ENCODE data around the gene FCMR. TPM values are rescaled to one million over a fixed set of nuclear protein-coding genes. Genes with fewer than 3 reads are reported as not detected.

FCMR gene
- total RNA-seq, 4 donors from 2014 or later: 1.2 to 5.2 (median 3.0) TPM

- intact Hi-C loops (cut with DNase I): loop anchor here (5.0 to 10.0 kb wide), 4 partner anchors 52 to 429 kb away; partner anchors contain the start of gene DYRK3
- no peak for DNase-seq
- Histone ChIP-seq H3K27ac (no peak overlapping the region), H3K36me3 (no peaks in the 10 kb centered on the region), H3K27me3 (no peaks in the 10 kb centered on the region), H3K4me1 (peaks cover under 1 to 20% of the 10 kb centered on the region in 2 donors), H3K4me3 (replicated peaks in 1 of 3) (no peak overlapping the region), H3K9me3 (no peaks in the 10 kb centered on the region)
- no peak for TF ChIP-seq CTCF (IDR thresholded peaks at IDR 0.05)
- TF ChIP-seq POLR2A (IDR thresholded peaks at IDR 0.05): no peak
- WGBS, 2 donors: 81 to 87% methylated on average over 12 of the region's 12 CpGs
Measured at GRCh38 chr1:206913766-206914537, 7.8 kb downstream of the FCMR start.

GRCh38 chr1:206912445-206913095, 9.2 kb downstream of the FCMR start:
- WGBS, 2 donors: 24 to 25% methylated on average over 7 of the region's 7 CpGs
- no peak for TF ChIP-seq POLR2A (IDR thresholded peaks at IDR 0.05)
- peak; percentile 66 to 90 (median 84) for TF ChIP-seq CTCF (IDR thresholded peaks at IDR 0.05)
- Histone ChIP-seq H3K36me3 (no peaks in the 10 kb centered on the region), H3K4me1 (peaks cover 5 to 30% of the 10 kb centered on the region in 2 donors), H3K27me3 (no peaks in the 10 kb centered on the region), H3K9me3 (no peaks in the 10 kb centered on the region), H3K4me3 (replicated peaks in 1 of 3) (no peak overlapping the region), H3K27ac (no peak overlapping the region)
- intact Hi-C loops (cut with DNase I): loop anchor here (5.0 to 10.0 kb wide), 4 partner anchors 50 to 428 kb away; partner anchors contain the start of gene DYRK3
- DNase-seq: peak; percentile 73 to 76

GRCh38 chr1:206911064-206911663, 10.6 kb downstream of the FCMR start:
- Histone ChIP-seq H3K4me1 (peaks cover 5 to 30% of the 10 kb centered on the region in 2 donors), H3K9me3 (no peaks in the 10 kb centered on the region), H3K27ac (no peak overlapping the region), H3K27me3 (no peaks in the 10 kb centered on the region), H3K36me3 (no peaks in the 10 kb centered on the region), H3K4me3 (replicated peaks in 1 of 3) (no peak overlapping the region)
- DNase-seq: peak; percentile 37
- intact Hi-C loops (cut with DNase I): loop anchor here (5.0 to 10.0 kb wide), 4 partner anchors 49 to 426 kb away; partner anchors contain the start of gene DYRK3
- 2% methylated on average over 1 of the region's 1 CpG for WGBS, 2 donors
- TF ChIP-seq POLR2A (IDR thresholded peaks at IDR 0.05): no peak
- peak; percentile 51 to 88 (median 72) for TF ChIP-seq CTCF (IDR thresholded peaks at IDR 0.05)

GRCh38 chr1:206909883-206910318, 11.8 kb downstream of the FCMR start:
- H3K27me3 ChIP-seq: no peaks in the 10 kb centered on the region
- DNase-seq: no peak
- H3K9me3 ChIP-seq: no peaks in the 10 kb centered on the region
- peak overlapping the region in 1 of 3 donors; percentile 38 for H3K4me3 ChIP-seq (replicated peaks in 1 of 3)
- peak overlapping the region; percentile 77 to 85 (median 81) for H3K27ac ChIP-seq
- intact Hi-C loops (cut with DNase I): loop anchor here (5.0 to 10.0 kb wide), 5 partner anchors 48 to 425 kb away; partner anchors contain the start of gene DYRK3
- TF ChIP-seq POLR2A (IDR thresholded peaks at IDR 0.05): no peak
- no peak for TF ChIP-seq CTCF (IDR thresholded peaks at IDR 0.05)
- no peaks in the 10 kb centered on the region for H3K36me3 ChIP-seq
- peaks cover 5 to 30% of the 10 kb centered on the region in 2 donors for H3K4me1 ChIP-seq
- 28 to 41% methylated on average over 10 to 14 of the region's 14 CpGs for WGBS, 2 donors

All from thyroid gland (tissue), 4 donors.